Measurements from ENCODE around the gene NUDT14.
A peak's percentile ranks its signal among the peaks of the same experiment; 100 is the strongest.

The NUDT14 gene

DNA sequence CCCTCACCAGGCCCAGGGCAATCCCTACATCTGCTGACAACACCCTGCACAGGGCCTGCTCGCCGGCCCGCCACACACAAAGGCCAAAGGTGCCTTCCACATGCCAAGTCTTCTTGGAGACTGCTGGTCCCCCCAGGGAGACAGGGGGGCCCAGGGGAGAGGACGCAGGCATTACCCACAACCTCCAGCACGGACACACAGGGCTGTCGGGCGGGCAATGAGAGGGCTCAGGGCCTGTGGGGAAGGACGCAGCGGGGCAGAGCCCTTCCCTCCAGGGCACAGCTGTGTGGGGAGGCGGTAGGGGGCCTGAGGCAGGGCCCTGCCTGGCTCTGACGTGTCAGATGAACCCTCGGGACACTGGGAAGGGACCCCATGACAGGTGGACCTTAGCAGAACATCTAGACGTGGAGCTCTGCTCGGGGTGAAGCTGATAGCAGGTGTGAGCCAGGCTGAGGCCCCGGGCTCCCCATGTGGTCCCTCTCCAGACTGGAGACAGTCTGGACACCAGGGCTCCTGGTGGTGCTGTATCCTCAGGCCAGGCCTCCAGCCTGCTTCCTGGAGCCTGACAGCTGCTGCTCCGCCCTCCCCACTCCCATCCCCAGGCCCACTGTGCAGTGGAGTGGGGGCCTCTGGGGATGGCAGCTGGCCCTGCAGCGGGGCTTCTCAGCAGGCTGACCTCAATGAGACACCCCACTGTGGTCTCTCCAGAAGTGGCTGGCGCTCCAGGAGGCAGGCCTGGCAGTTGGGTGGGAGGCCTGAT is 31.6 kb upstream of the NUDT14 start:
- DNase-seq: no peak

GRCh38 chr14:105211758-105212089 is 30.6 kb upstream of the NUDT14 start:
- DNase-seq: no peak

DNA sequence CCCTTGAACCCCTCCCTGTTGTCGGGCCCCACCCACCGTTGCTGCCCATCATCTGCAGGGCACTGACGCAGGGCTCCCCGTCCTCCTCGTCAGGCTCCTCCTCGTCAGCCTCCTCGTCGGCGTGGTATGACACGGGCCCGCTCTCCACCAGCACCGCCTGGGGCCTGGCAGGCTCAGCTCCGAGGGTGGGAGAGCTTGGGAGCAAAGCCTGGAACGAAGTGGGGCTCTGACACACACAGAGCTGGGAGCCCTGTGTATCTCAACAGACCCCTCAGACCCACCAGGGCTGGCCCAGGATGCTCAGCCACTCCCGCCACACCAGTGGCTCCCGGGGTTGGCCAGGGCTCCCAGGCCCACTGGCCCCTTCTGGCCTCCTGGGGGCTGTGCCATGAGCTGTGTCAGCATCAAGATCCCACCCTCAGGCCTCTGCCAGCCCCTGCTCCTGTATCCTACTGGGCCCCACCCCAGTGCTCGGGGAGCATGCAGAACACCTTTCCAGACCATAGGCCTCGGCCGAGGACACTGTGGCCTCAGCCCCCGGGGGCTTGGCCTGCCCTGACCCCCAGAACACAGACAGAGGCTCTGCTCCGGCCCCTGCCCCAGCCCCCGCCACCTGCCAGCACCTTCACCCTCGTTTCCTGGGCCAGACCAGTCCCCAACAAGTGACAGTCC is 30.1 kb upstream of the NUDT14 start:
- DNase-seq: no peak

GRCh38 chr14:105210266-105211025 is 29.3 kb upstream of the NUDT14 start:
- no peak for DNase-seq

- no peak for DNase-seq
Observed at GRCh38 chr14:105209646-105210045, 28.5 kb upstream of the NUDT14 start.

- no peak for DNase-seq
Observed at GRCh38 chr14:105209091-105209490, 28.0 kb upstream of the NUDT14 start.

- no peak for DNase-seq
Observed at GRCh38 chr14:105208738-105209075, 27.6 kb upstream of the NUDT14 start.

- DNase-seq: no peak
Observed at GRCh38 chr14:105207996-105208737, 27.1 kb upstream of the NUDT14 start.

DNA sequence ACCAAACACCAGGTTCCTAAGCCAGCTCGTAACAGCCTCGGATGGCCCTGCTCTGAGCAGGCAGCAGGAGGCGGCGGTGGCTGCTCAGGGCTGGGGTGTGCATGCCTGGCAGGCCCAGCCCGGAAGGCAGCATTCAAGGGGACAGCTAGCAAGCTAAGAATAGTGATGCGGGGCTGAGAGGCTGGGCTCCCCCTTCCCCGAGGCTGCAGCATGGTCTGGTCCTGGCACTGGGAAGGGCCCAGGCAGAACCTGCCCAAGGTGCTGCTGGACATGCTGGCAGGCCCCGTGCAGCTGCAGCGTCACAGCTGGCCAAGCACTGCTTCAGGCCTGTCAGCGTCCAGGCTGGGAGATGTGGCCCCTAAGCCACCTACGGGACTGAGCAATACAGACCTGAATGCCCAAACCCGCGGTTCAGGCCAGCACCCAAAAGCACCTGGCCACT is 26.4 kb upstream of the NUDT14 start:
- no peak for DNase-seq

GRCh38 chr14:105206873-105207272 is 25.8 kb upstream of the NUDT14 start:
- DNase-seq: no peak

DNA sequence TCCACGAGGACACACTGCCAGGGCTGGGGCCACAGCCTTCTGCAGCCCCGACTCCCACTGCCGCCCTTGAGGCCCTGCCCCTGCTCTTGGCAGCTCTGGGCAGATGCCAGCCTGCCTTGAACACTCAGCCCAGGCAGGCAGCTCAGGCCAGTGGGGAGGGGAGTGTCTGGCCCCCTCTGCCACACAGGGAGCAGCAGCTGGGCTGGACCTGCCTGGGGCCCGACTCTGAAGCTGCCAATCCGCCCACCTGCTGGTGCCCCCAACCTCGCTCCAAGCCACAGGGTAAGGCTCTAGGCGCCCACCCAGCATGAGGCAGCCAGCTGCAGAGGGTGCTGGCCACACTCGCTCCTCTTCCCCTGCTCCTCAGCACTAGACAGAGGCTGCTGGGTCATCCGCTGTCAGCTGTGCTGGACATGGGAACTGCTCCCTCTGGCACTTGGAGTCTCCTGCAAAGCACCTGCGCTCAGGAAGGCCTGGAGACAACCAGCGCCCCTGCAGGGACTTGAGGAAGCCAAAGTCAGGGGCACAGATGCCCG is 24.6 kb upstream of the NUDT14 start:
- DNase-seq: peak in 3 of 56 donors; percentile 15 to 28 (median 19)

- no peak for DNase-seq
Observed at GRCh38 chr14:105204931-105205672, 24.0 kb upstream of the NUDT14 start.

DNA sequence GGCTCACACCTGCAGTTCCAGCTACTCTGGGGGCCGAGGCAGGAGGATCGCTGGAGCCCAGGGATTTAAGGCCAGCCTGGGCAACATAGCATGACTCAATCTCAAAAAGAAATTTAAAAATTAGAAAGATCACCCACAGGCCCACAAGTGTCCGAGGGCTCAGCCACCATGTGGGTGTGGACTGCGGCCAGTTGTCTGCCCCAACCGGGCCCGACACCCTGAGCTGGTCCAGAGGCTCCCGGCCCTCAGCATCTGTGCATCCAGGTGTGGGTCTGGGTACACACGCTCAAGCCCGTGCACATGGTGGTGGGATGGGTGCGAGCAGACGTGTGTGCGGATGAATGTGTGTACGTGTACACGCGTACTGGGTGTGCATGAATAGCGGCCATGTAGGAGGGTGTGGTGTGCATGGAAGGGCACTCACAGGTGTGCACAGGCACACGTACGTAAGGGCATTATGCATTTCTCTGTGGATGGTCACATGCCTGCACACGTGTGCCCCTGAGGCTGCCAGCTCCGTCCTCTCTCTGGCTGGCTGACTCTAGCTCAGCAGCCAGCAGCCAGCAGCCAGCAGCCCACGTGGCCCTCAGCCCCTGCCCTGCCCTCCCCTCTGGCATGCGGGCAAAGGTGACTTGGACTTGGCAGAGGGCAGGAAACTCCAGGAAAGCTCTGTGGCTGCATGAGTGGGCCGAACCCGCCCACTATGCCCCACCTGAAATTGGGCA is 23.3 kb upstream of the NUDT14 start:
- peak in 42 of 56 donors; percentile 16 to 84 (median 51) for DNase-seq

DNA sequence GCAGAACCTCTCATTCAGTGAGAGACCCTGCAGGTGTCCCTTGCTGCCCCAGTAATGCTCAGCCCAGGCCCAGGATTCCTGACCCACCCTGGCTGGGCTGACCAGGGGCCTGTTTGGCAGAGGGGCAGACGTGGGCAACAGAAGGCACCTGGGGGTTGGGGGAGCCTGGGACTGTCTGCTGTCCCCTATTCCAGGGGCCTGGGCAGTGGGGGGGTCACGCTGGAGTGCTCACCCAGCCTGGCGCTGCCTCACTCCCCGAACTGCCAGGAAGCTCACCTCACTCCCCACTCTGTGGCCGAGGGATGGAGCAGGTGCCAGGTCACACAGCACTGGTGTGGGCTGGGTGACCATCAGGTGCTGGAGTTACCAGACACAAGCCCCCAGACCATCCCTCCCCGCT is 22.6 kb upstream of the NUDT14 start:
- no peak for DNase-seq

- peak in 48 of 56 donors; percentile 15 to 87 (median 52) for DNase-seq
Observed at GRCh38 chr14:105203057-105203531, 22.0 kb upstream of the NUDT14 start.

DNA sequence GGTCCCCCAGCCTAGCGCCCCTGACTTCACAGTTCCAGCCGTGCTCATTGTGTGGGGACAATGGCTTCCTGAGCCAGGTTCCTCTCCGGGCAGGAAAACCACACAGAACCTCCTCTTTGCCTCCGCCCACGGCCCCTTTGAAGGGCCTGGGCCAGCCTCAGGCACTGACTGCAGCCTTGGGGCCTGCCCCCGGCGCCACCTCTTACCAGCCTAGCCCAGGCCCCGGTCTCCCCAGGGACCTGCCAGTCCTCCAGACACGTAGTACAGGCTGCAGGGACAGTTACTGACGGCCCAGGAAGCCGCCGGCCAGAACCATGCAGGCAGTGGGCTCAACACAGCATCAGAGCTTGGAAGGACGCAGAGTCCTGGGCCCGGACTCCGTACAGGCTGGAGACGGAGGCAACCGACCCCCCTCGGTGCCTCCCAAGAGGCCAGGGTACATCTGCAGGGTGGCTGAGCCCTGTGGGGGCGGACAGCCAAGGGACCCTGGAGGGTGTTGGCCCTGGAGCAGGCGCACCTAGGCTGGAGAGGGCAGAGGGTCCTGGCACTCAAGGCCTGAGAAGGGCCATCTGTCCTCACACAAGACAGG is 20.9 kb upstream of the NUDT14 start:
- DNase-seq: no peak

GRCh38 chr14:105201156-105201924 is 20.2 kb upstream of the NUDT14 start:
- no peak for DNase-seq

DNA sequence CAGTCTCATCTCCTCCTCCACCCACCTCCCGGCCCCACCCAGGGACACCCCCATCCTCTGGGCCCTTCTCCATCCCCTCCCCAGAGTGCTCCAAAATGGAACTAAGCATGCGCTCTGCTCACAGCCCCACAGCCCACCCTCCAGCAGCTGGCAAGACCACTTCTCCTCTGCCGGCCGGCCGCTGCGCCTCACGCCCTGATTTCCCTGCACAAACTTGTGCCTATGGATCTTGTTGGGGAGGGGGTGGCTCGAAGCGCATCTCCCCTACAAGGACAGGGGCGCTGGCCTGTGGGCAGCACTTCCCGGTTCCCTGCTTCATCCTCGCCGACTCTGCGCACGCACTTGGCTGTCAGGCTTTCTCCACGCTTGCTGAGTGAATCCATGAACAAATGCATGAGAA is 19.5 kb upstream of the NUDT14 start:
- DNase-seq: no peak

DNA sequence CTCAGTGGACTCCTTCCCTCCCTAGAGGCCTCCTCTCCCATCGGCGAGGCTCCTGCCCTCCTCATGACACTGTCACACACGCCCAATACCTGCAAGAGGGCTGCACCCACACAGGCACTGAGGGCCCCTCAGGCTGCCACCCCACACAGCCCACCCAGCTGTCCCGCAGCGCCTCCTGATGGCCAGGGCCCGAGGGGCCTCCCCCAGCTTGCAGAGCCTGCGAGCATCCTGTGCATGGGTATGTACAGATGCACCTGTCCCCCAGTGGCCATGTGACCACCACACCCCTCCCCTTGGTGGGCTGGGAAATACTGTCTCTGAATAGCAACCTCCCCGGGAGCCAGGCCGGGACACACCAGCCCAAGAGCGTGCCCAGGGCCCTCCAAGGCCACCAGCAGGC is 19.0 kb upstream of the NUDT14 start:
- DNase-seq: no peak
